Measurements from ENCODE around the gene MYCBP2. TPM values are rescaled to one million over a fixed set of nuclear protein-coding genes. Genes with fewer than 3 reads are reported as not detected.
A peak's percentile ranks its signal among the peaks of the same experiment; 100 is the strongest.

MYCBP2 gene
- total RNA-seq, 1 experiment from 2014 or later, result 51.8 TPM

DNA sequence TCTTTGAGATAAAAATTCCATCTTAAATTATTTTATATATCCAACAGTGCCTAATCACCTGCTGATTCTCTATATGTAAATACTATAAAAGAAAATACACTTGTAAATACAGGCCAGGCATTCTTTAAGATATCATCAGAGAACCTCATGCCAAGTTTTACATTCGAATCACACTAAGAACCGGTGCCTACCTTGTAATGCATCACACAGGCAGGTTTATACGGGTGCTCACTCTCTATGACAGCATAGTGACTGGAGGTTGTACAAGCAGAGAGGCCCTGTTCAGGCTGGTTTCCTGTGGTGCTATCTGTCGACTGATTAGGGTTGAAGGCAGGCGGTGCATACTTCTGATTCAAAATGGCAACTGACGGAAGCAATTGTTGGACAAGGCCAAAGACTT, 158.7 kb downstream of the MYCBP2 start:
- H3K4me1 Mint-ChIP-seq (ENCODE audit: insufficient read depth, unreplicated experiment), result no peaks in the 10 kb centered on the region
- BruUV-seq (replicated peaks), result no TSS peak
- TF ChIP-seq, protein P1, sequence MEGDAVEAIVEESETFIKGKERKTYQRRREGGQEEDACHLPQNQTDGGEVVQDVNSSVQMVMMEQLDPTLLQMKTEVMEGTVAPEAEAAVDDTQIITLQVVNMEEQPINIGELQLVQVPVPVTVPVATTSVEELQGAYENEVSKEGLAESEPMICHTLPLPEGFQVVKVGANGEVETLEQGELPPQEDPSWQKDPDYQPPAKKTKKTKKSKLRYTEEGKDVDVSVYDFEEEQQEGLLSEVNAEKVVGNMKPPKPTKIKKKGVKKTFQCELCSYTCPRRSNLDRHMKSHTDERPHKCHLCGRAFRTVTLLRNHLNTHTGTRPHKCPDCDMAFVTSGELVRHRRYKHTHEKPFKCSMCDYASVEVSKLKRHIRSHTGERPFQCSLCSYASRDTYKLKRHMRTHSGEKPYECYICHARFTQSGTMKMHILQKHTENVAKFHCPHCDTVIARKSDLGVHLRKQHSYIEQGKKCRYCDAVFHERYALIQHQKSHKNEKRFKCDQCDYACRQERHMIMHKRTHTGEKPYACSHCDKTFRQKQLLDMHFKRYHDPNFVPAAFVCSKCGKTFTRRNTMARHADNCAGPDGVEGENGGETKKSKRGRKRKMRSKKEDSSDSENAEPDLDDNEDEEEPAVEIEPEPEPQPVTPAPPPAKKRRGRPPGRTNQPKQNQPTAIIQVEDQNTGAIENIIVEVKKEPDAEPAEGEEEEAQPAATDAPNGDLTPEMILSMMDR (IDR thresholded peaks at IDR 0.05; ENCODE audit: unreplicated experiment), result no peak
- H3K4me3 Mint-ChIP-seq (ENCODE audit: unreplicated experiment), result no peak overlapping the region
- DNase-seq (ENCODE audit: unreplicated experiment), result no peak
- ChIA-PET POLR2A (interaction anchor here (0.6 kb wide), 1 partner anchor 9 kb away, joined by 4 read pairs; no protein-coding TSS in a partner anchor), CTCF (no interaction called here)
- intact Hi-C loops (cut with micrococcal nuclease), result no loop called here
- H3K27me3 Mint-ChIP-seq (ENCODE audit: insufficient read depth, unreplicated experiment), result no peaks in the 10 kb centered on the region
- H3K36me3 Mint-ChIP-seq (ENCODE audit: insufficient read depth, unreplicated experiment), result peaks cover 66% of the 10 kb centered on the region
- no peak overlapping the region for H3K27ac Mint-ChIP-seq (ENCODE audit: low read depth, unreplicated experiment)
- no peaks in the 10 kb centered on the region for H3K9me3 Mint-ChIP-seq (ENCODE audit: unreplicated experiment)

DNA sequence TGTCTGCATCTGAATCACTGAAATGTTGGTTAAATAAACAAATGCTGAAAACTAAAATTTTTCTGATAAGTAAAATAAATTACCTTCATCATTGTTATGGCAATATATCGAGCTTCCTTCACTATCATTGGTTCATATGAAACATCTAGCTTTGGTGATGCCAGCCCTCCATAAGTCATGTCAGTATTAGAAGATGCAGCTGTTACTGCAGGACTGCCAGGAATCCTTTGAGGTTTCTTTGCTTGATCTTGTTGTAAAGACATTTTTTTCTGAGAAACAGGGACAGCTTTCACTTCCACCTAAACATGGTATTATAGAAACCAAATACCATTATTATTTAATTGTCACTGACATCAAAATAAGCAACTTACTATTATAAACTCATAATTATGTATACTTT, 176.2 kb downstream of the MYCBP2 start:
- H3K4me3 Mint-ChIP-seq (ENCODE audit: unreplicated experiment), result no peak overlapping the region
- no peak overlapping the region for H3K27ac Mint-ChIP-seq (ENCODE audit: low read depth, unreplicated experiment)
- no peaks in the 10 kb centered on the region for H3K9me3 Mint-ChIP-seq (ENCODE audit: unreplicated experiment)
- H3K27me3 Mint-ChIP-seq (ENCODE audit: insufficient read depth, unreplicated experiment), result no peaks in the 10 kb centered on the region
- peaks cover 19% of the 10 kb centered on the region for H3K36me3 Mint-ChIP-seq (ENCODE audit: insufficient read depth, unreplicated experiment)
- DNase-seq (ENCODE audit: unreplicated experiment), result no peak
- H3K4me1 Mint-ChIP-seq (ENCODE audit: insufficient read depth, unreplicated experiment), result no peaks in the 10 kb centered on the region
- POLR2A ChIA-PET, result no interaction called here
- intact Hi-C loops (cut with micrococcal nuclease), result no loop called here
- BruUV-seq (replicated peaks), result no TSS peak
- TF ChIP-seq, protein P1 (IDR thresholded peaks at IDR 0.05; ENCODE audit: unreplicated experiment), result no peak
- CTCF ChIA-PET, result no interaction called here

DNA sequence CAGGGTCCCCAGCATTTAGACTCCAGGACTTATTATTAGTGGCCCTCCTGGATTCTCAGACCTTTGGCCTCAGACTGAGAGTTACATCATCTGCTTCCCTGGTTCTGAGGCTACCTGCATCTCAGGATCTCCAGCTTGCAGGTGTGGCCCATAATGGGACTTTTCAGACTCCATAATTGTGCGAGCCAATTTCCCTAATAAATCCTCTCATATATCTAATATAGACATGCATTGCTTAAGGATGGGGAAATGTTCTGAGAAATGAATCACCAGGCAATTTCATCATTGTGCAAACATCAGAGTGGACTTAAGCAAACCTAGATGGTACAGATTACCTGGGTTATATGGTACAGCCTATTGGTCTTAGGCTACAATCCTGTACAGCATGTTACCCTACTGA, 183.5 kb downstream of the MYCBP2 start:
- ChIA-PET POLR2A (interaction anchor here (0.7 kb wide), 1 partner anchor 9 kb away, joined by 3 read pairs; no protein-coding TSS in a partner anchor), CTCF (interaction anchor here (1.2 kb wide), 1 partner anchor 9 kb away, joined by 4 read pairs; no protein-coding TSS in a partner anchor)
- Mint-ChIP-seq H3K4me1 (ENCODE audit: insufficient read depth, unreplicated experiment) (peaks cover 7% of the 10 kb centered on the region), H3K27ac (ENCODE audit: low read depth, unreplicated experiment) (no peak overlapping the region), H3K36me3 (ENCODE audit: insufficient read depth, unreplicated experiment) (peaks cover 14% of the 10 kb centered on the region), H3K9me3 (ENCODE audit: unreplicated experiment) (no peaks in the 10 kb centered on the region), H3K4me3 (ENCODE audit: unreplicated experiment) (no peak overlapping the region), H3K27me3 (ENCODE audit: insufficient read depth, unreplicated experiment) (no peaks in the 10 kb centered on the region)
- intact Hi-C loops (cut with micrococcal nuclease), result no loop called here
- TF ChIP-seq, protein P1 (IDR thresholded peaks at IDR 0.05; ENCODE audit: unreplicated experiment), result no peak
- no TSS peak for BruUV-seq (replicated peaks)
- DNase-seq (ENCODE audit: unreplicated experiment), result peak; percentile 77

DNA sequence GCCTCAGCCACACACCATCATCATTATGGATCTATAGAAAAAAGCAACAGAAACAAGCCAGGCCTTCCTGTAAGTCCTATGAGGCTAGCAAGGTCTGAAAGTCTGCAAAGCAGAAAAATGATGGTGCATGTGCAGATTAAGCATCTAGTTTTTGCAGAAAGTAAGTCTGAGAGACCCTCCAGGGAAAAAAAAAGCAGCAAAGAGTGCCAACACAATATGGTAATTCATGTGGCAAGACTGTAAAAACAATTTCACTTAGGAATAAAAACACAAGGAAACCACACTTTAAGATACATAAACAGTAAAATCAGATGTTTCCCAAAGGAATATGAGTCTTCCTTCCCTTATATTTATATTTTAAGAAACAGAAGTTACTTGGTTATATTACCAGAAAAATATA, 187.6 kb downstream of the MYCBP2 start:
- no peak overlapping the region for H3K27ac Mint-ChIP-seq (ENCODE audit: low read depth, unreplicated experiment)
- ChIA-PET CTCF (no interaction called here), POLR2A (no interaction called here)
- no peaks in the 10 kb centered on the region for H3K9me3 Mint-ChIP-seq (ENCODE audit: unreplicated experiment)
- H3K36me3 Mint-ChIP-seq (ENCODE audit: insufficient read depth, unreplicated experiment), result peaks cover 37% of the 10 kb centered on the region
- no peak overlapping the region for H3K4me3 Mint-ChIP-seq (ENCODE audit: unreplicated experiment)
- DNase-seq (ENCODE audit: unreplicated experiment), result no peak
- H3K4me1 Mint-ChIP-seq (ENCODE audit: insufficient read depth, unreplicated experiment), result peaks cover 13% of the 10 kb centered on the region
- intact Hi-C loops (cut with micrococcal nuclease), result no loop called here
- TF ChIP-seq, protein P1 (IDR thresholded peaks at IDR 0.05; ENCODE audit: unreplicated experiment), result no peak
- no TSS peak for BruUV-seq (replicated peaks)
- H3K27me3 Mint-ChIP-seq (ENCODE audit: insufficient read depth, unreplicated experiment), result no peaks in the 10 kb centered on the region

Measured in MCF 10A (cell line).